Panc1 (cell line): ENCODE data around the gene CNTN5. TPM values are rescaled to one million over a fixed set of nuclear protein-coding genes. Genes with fewer than 3 reads are reported as not detected.

Experiments
- ATAC-seq: fragments of 200-7000 bp; cut with Tn5 transposase; 2 replicates; pipeline ENCODE4 v1.9.1; 2020; ENCODE audit warnings: mild to moderate bottlenecking, moderate library complexity
- BruUV-seq: library from RNA; stranded (reverse); fragments of 400-500 nt; replicated peaks from 2 replicates; lab custom pipeline; 2021; lab: Mats Ljungman, UMichigan
- CTCF ChIA-PET: fragments of 300-600 bp; sonication (Branson Sonifier 250); formaldehyde crosslinking; loops from one replicate; lab custom pipeline; 2022; ENCODE audit warnings: antibody characterized with exemption; lab: Charles Lee
- POLR2A ChIA-PET: fragments of 300-600 bp; sonication (Branson Sonifier 250); formaldehyde crosslinking; loops from one replicate; lab custom pipeline; 2022; ENCODE audit warnings: antibody characterized with exemption; lab: Charles Lee
- DNase-seq: peaks from one replicate; pipeline ENCODE4 v3.0.0-alpha.2; 2010; ENCODE audit warnings: low read depth, low spot score
- H3K27ac ChIP-seq: 2 replicates; pipeline ENCODE4 v1.5.1; 2011; ENCODE audit warnings: mild to moderate bottlenecking, low read length, inconsistent platforms
- H3K27me3 ChIP-seq: fragments of 200-500 bp; sonication (Bioruptor generic); 2 replicates; pipeline ENCODE4 v1.6.0; 2014; ENCODE audit warnings: low read length, inconsistent platforms; ENCODE audit not compliant: control insufficient read depth, insufficient read depth
- H3K36me3 ChIP-seq: fragments of 200-500 bp; sonication (Bioruptor generic); 2 replicates; pipeline ENCODE4 v1.5.1; 2014; ENCODE audit warnings: inconsistent platforms, mild to moderate bottlenecking, low read length, moderate library complexity; ENCODE audit not compliant: control insufficient read depth, insufficient read depth
- H3K4me1 ChIP-seq: 2 replicates; pipeline ENCODE4 v1.5.1; 2011; ENCODE audit warnings: inconsistent platforms, mild to moderate bottlenecking, low read length, moderate library complexity; ENCODE audit not compliant: control insufficient read depth, insufficient read depth
- H3K4me3 ChIP-seq, 2 experiments: 2 replicates each; pipeline ENCODE4 v1.5.1; 2011 to 2012; ENCODE audit warnings: low read depth in 2 of 2, low read length in 2 of 2, mild to moderate bottlenecking in 2 of 2, inconsistent platforms in 1 of 2, moderate library complexity in 1 of 2
- H3K9me3 ChIP-seq: fragments of 200-500 bp; sonication (Bioruptor generic); 2 replicates; pipeline ENCODE4 v1.5.1; 2014; ENCODE audit warnings: low read depth, mild to moderate bottlenecking, inconsistent platforms, low read length, moderate library complexity; ENCODE audit not compliant: control insufficient read depth, insufficient read depth
- CTCF ChIP-seq: fragments of 450-650 bp; IDR thresholded peaks from 2 replicates; pipeline ENCODE4 v1.5.1; 2017; ENCODE audit warnings: mild to moderate bottlenecking
- POLR2AphosphoS5 ChIP-seq: IDR thresholded peaks from 2 replicates; pipeline ENCODE4 v1.6.1; 2012; ENCODE audit warnings: mild to moderate bottlenecking, low read depth, low read length, moderate library complexity
- SIN3A ChIP-seq: IDR thresholded peaks from 2 replicates; pipeline ENCODE4 v1.6.1; 2012; ENCODE audit warnings: low read depth, mild to moderate bottlenecking, low read length, moderate library complexity, borderline replicate concordance; ENCODE audit not compliant: insufficient read depth
- TCF7L2 ChIP-seq: IDR thresholded peaks from 2 replicates; pipeline ENCODE4 v1.6.1; 2011; ENCODE audit warnings: mild to moderate bottlenecking, low read depth, low read length, inconsistent platforms
- in situ Hi-C: cut with HindIII; loops from 2 replicates; pipeline ENCODE4 v1.10.0; 2016; ENCODE audit warnings: low sequenced_read_pairs, low pct_unique_long_range_greater_than_20kb
- intact Hi-C: fragments of 100-400 bp; cut with micrococcal nuclease; formaldehyde crosslinking; loops from one replicate; pipeline ENCODE4 v1.10.0; 2022; ENCODE audit not compliant: unreplicated experiment
- total RNA-seq: library from RNA; stranded (reverse); gene quantifications from one replicate; pipeline ENCODE4 v1.2.1, GENCODE V29; 2021; ENCODE audit not compliant: unreplicated experiment
- TF ChIP-seq, protein P1 (sequence below), 2 experiments: IDR thresholded peaks; 2 replicates each; pipeline ENCODE4 v1.6.1; 2011 to 2012; ENCODE audit warnings: low read depth in 2 of 2, control low read depth in 1 of 2, low read length in 1 of 2, mild to moderate bottlenecking in 1 of 2, moderate library complexity in 1 of 2; ENCODE audit not compliant: insufficient read depth in 1 of 2

The CNTN5 gene
- total RNA-seq, 1 experiment from 2014 or later: not detected

- H3K36me3 ChIP-seq: no peaks in the 10 kb centered on the region
- DNase-seq (no peak), ATAC-seq (no peak)
- no peaks in the 10 kb centered on the region for H3K4me1 ChIP-seq
- no peak overlapping the region for H3K27ac ChIP-seq
- no peak overlapping the region for H3K4me3 ChIP-seq
- intact Hi-C loops (no loop called here), in situ Hi-C loops (no loop called here)
- TF ChIP-seq CTCF (no peak), TCF7L2 (no peak), SIN3A (no peak), POLR2AphosphoS5 (no peak)
- TF ChIP-seq, protein P1, sequence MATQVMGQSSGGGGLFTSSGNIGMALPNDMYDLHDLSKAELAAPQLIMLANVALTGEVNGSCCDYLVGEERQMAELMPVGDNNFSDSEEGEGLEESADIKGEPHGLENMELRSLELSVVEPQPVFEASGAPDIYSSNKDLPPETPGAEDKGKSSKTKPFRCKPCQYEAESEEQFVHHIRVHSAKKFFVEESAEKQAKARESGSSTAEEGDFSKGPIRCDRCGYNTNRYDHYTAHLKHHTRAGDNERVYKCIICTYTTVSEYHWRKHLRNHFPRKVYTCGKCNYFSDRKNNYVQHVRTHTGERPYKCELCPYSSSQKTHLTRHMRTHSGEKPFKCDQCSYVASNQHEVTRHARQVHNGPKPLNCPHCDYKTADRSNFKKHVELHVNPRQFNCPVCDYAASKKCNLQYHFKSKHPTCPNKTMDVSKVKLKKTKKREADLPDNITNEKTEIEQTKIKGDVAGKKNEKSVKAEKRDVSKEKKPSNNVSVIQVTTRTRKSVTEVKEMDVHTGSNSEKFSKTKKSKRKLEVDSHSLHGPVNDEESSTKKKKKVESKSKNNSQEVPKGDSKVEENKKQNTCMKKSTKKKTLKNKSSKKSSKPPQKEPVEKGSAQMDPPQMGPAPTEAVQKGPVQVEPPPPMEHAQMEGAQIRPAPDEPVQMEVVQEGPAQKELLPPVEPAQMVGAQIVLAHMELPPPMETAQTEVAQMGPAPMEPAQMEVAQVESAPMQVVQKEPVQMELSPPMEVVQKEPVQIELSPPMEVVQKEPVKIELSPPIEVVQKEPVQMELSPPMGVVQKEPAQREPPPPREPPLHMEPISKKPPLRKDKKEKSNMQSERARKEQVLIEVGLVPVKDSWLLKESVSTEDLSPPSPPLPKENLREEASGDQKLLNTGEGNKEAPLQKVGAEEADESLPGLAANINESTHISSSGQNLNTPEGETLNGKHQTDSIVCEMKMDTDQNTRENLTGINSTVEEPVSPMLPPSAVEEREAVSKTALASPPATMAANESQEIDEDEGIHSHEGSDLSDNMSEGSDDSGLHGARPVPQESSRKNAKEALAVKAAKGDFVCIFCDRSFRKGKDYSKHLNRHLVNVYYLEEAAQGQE (IDR thresholded peaks at IDR 0.05; ENCODE audit: insufficient read depth in 1 of 2, low read depth in 2 of 2, low read length in 1 of 2): no peak
- POLR2A ChIA-PET: no interaction called here
- H3K9me3 ChIP-seq: no peaks in the 10 kb centered on the region
- CTCF ChIA-PET: no interaction called here
- H3K27me3 ChIP-seq: no peaks in the 10 kb centered on the region
- no TSS peak for BruUV-seq
These were observed 967.2 kb downstream of the CNTN5 start for GRCh38 chr11:99987821-99988470.

GRCh38 chr11:99988471-99988837, 967.7 kb downstream of the CNTN5 start:
- ChIA-PET POLR2A (no interaction called here), CTCF (no interaction called here)
- no peak overlapping the region for H3K27ac ChIP-seq
- intact Hi-C loops (no loop called here), in situ Hi-C loops (no loop called here)
- no peaks in the 10 kb centered on the region for H3K27me3 ChIP-seq
- no TSS peak for BruUV-seq
- no peak overlapping the region for H3K4me3 ChIP-seq
- ATAC-seq: no peak
- H3K9me3 ChIP-seq: no peaks in the 10 kb centered on the region
- no peaks in the 10 kb centered on the region for H3K36me3 ChIP-seq
- DNase-seq: no peak
- TF ChIP-seq, protein P1 (IDR thresholded peaks at IDR 0.05; ENCODE audit: insufficient read depth in 1 of 2, low read depth in 2 of 2, low read length in 1 of 2): no peak
- no peak for TF ChIP-seq CTCF
- no peak for TF ChIP-seq SIN3A
- no peak for TF ChIP-seq POLR2AphosphoS5
- TF ChIP-seq TCF7L2: no peak
- no peaks in the 10 kb centered on the region for H3K4me1 ChIP-seq
